Endodermal cell (in vitro differentiated cells): Measurements from ENCODE around the gene INPP4B. TPM values are rescaled to one million over a fixed set of nuclear protein-coding genes. Genes with fewer than 3 reads are reported as not detected.

Source experiments
- DNase-seq: peaks from one replicate; pipeline ENCODE4 v3.0.0-alpha.2; 2017
- H3K27ac ChIP-seq: 2 replicates; pipeline ENCODE4 v1.5.1; 2013; ENCODE audit warnings: mild to moderate bottlenecking, low read depth, low read length, moderate library complexity
- H3K27me3 ChIP-seq: 2 replicates; pipeline ENCODE4 v1.6.1; 2013; ENCODE audit warnings: mild to moderate bottlenecking, low read length, moderate library complexity; ENCODE audit not compliant: insufficient read depth, control insufficient read depth, poor library complexity, severe bottlenecking
- H3K36me3 ChIP-seq: 2 replicates; pipeline ENCODE4 v1.7.0; 2013; ENCODE audit warnings: mild to moderate bottlenecking, low read length, moderate library complexity; ENCODE audit not compliant: control insufficient read depth, insufficient read depth
- H3K4me1 ChIP-seq: one replicate; pipeline ENCODE4 v1.7.0; 2013; ENCODE audit warnings: low read length; ENCODE audit not compliant: control insufficient read depth, insufficient read depth
- H3K4me3 ChIP-seq: 2 replicates; pipeline ENCODE4 v1.5.1; 2013; ENCODE audit warnings: mild to moderate bottlenecking, low read length, moderate library complexity
- H3K9ac ChIP-seq: 2 replicates; pipeline ENCODE4 v1.6.1; 2013; ENCODE audit warnings: mild to moderate bottlenecking, low read length, moderate library complexity; ENCODE audit not compliant: poor library complexity, severe bottlenecking; ENCODE audit errors: extremely low read depth
- H3K9me3 ChIP-seq: 2 replicates; pipeline ENCODE4 v1.6.1; 2013; ENCODE audit warnings: mild to moderate bottlenecking, low read length, moderate library complexity; ENCODE audit not compliant: control insufficient read depth
- H3K27ac Mint-ChIP-seq: 2 replicates; pipeline ENCODE4 v1.8.0; 2020; ENCODE audit warnings: mixed read lengths
- H3K27me3 Mint-ChIP-seq: 2 replicates; pipeline ENCODE4 v1.8.0; 2021; ENCODE audit warnings: mild to moderate bottlenecking, mixed read lengths; ENCODE audit not compliant: insufficient read depth
- H3K36me3 Mint-ChIP-seq: 2 replicates; pipeline ENCODE4 v1.8.0; 2020; ENCODE audit warnings: low read depth, mixed read lengths
- H3K4me1 Mint-ChIP-seq: 2 replicates; pipeline ENCODE4 v1.8.0; 2020; ENCODE audit warnings: mixed read lengths
- H3K4me3 Mint-ChIP-seq: 2 replicates; pipeline ENCODE4 v1.8.0; 2020; ENCODE audit warnings: mild to moderate bottlenecking, moderate library complexity, mixed read lengths
- H3K9me3 Mint-ChIP-seq: 2 replicates; pipeline ENCODE4 v1.8.0; 2020; ENCODE audit warnings: mild to moderate bottlenecking, mixed read lengths
- CTCF ChIP-seq: fragments of 200-600 bp; sonication (generic); conservative IDR thresholded peaks from 2 replicates; pipeline ENCODE4 v1.5.0; 2021; ENCODE audit warnings: antibody characterized with exemption, mild to moderate bottlenecking
- WGBS, 2 experiments: methylation state at CpG; one replicate each; pipeline versions ENCODE4 v1.1.5 to v1.1.7; 2013; ENCODE audit warnings: missing lambda C conversion rate in 2 of 2, mixed read lengths in 1 of 2; ENCODE audit not compliant: insufficient coverage in 1 of 2, insufficient read length in 1 of 2; 5-methylcytosine and 5-hydroxymethylcytosine counted together
- total RNA-seq, 2 donors: library from RNA; stranded (reverse); fragmentation: NEBNext Ultra II Directional in 1 of 2; extraction: Animal tissue kit (Norgen Biotek cat#: 25700) in 1 of 2; gene quantifications; 2 replicates in 1 of 2; 3 replicates in 1 of 2; pipeline ENCODE4 v1.2.1, GENCODE V29; 2021

INPP4B gene
- total RNA-seq, 2 donors from 2014 or later: 0.64 to 0.66 TPM

- H3K27ac Mint-ChIP-seq: no peak overlapping the region
- peaks cover 4% of the 10 kb centered on the region for H3K4me1 Mint-ChIP-seq
- H3K27me3 ChIP-seq: no peaks in the 10 kb centered on the region
- no peaks in the 10 kb centered on the region for H3K9me3 ChIP-seq
- 90 to 98% methylated on average over 6 to 7 of the region's 9 CpGs for WGBS, 2 experiments
- H3K9me3 Mint-ChIP-seq: peaks cover 6% of the 10 kb centered on the region
- H3K27ac ChIP-seq: no peak overlapping the region
- no peak for TF ChIP-seq CTCF
- DNase-seq: no peak
- no peaks in the 10 kb centered on the region for H3K36me3 Mint-ChIP-seq
- H3K36me3 ChIP-seq: no peaks in the 10 kb centered on the region
- no peak overlapping the region for H3K4me3 ChIP-seq
- no peaks in the 10 kb centered on the region for H3K4me1 ChIP-seq
- H3K4me3 Mint-ChIP-seq: no peak overlapping the region
- no peaks in the 10 kb centered on the region for H3K27me3 Mint-ChIP-seq
- no peak overlapping the region for H3K9ac ChIP-seq
Observed at GRCh38 chr4:142121448-142122350, 724.4 kb downstream of the INPP4B start.

GRCh38 chr4:142120921-142121320 is 725.2 kb downstream of the INPP4B start:
- Histone ChIP-seq H3K4me3 (no peak overlapping the region), H3K27me3 (no peaks in the 10 kb centered on the region), H3K4me1 (no peaks in the 10 kb centered on the region), H3K9me3 (no peaks in the 10 kb centered on the region), H3K36me3 (no peaks in the 10 kb centered on the region), H3K27ac (no peak overlapping the region), H3K9ac (no peak overlapping the region)
- WGBS, 2 experiments: 100% methylated on average over 1 of the region's 1 CpG; no CpG with 5 or more reads in 1 of the 2 experiments
- Mint-ChIP-seq H3K27me3 (no peaks in the 10 kb centered on the region), H3K27ac (no peak overlapping the region), H3K9me3 (peaks cover 6% of the 10 kb centered on the region), H3K36me3 (no peaks in the 10 kb centered on the region), H3K4me1 (peaks cover 4% of the 10 kb centered on the region), H3K4me3 (no peak overlapping the region)
- DNase-seq: no peak
- no peak for TF ChIP-seq CTCF

GRCh38 chr4:142112451-142112850 is 733.6 kb downstream of the INPP4B start:
- TF ChIP-seq CTCF: no peak
- Mint-ChIP-seq H3K4me1 (no peaks in the 10 kb centered on the region), H3K27ac (no peak overlapping the region), H3K27me3 (no peaks in the 10 kb centered on the region), H3K9me3 (no peaks in the 10 kb centered on the region), H3K4me3 (no peak overlapping the region), H3K36me3 (no peaks in the 10 kb centered on the region)
- Histone ChIP-seq H3K27me3 (no peaks in the 10 kb centered on the region), H3K9ac (no peak overlapping the region), H3K4me1 (no peaks in the 10 kb centered on the region), H3K9me3 (no peaks in the 10 kb centered on the region), H3K4me3 (no peak overlapping the region), H3K27ac (no peak overlapping the region), H3K36me3 (no peaks in the 10 kb centered on the region)
- WGBS, 2 experiments: 60 to 91% methylated on average over 1 to 2 of the region's 2 CpGs
- DNase-seq: no peak
